Thymus (tissue), 11 donors: ENCODE results near the gene ZNF296. TPM values are rescaled to one million over a fixed set of nuclear protein-coding genes. Genes with fewer than 3 reads are reported as not detected.
A peak's percentile ranks its signal among the peaks of the same experiment; 100 is the strongest.
"Not testable (repeated sequence)": the region's sequence is repeated elsewhere in the genome, so short reads cannot be mapped to it uniquely, and the experiment has no call there.

ENCODE experiments used
- DNase-seq, 9 donors: peaks; one replicate each; pipeline ENCODE4 v3.0.0-alpha.2; 2013; ENCODE audit warnings: low spot score in 9 of 9, low read depth in 6 of 9, missing footprints in 1 of 9
- H3K27ac ChIP-seq, 2 donors: one replicate each; pipeline ENCODE4 v1.5.1; 2013; ENCODE audit warnings: control low read depth in 1 of 2, low read depth in 1 of 2, low read length in 1 of 2, mild to moderate bottlenecking in 1 of 2, moderate library complexity in 1 of 2
- H3K27me3 ChIP-seq, 2 donors: one replicate each; pipeline ENCODE4 v1.5.1; 2013; ENCODE audit warnings: low read length in 1 of 2; ENCODE audit not compliant: control insufficient read depth in 2 of 2, insufficient read depth in 1 of 2
- H3K36me3 ChIP-seq, 2 donors: one replicate each; pipeline ENCODE4 v1.5.1; 2013; ENCODE audit warnings: low read length in 1 of 2, mild to moderate bottlenecking in 1 of 2, moderate library complexity in 1 of 2; ENCODE audit not compliant: control insufficient read depth in 2 of 2, insufficient read depth in 2 of 2
- H3K4me1 ChIP-seq, 2 donors: one replicate each; pipeline ENCODE4 v1.5.1; 2013; ENCODE audit warnings: low read length in 2 of 2; ENCODE audit not compliant: control insufficient read depth in 2 of 2, insufficient read depth in 2 of 2
- H3K4me3 ChIP-seq, 2 donors: one replicate each; pipeline ENCODE4 v1.5.1; 2013; ENCODE audit warnings: low read length in 2 of 2, control low read depth in 1 of 2, mild to moderate bottlenecking in 1 of 2
- H3K9me3 ChIP-seq, 2 donors: one replicate each; pipeline ENCODE4 v1.5.1; 2013; ENCODE audit warnings: low read length in 1 of 2, mild to moderate bottlenecking in 1 of 2; ENCODE audit not compliant: control insufficient read depth in 2 of 2, insufficient read depth in 1 of 2
- WGBS: extraction: QIAGEN DNeasy Blood & Tissue Kit; methylation state at CpG from one replicate; pipeline ENCODE4 v1.1.7; 2013; 5-methylcytosine and 5-hydroxymethylcytosine counted together
- polyA plus RNA-seq: library from polyadenylated mRNA; stranded (reverse); fragments of 200-250 nt; gene quantifications from one replicate; pipeline ENCODE4 v1.2.3, GENCODE V29; 2013
- total RNA-seq: library from RNA; stranded (reverse); fragments of 120-200 nt; gene quantifications from one replicate; pipeline ENCODE4 v1.2.4, GENCODE V29; 2013
- donor health status: healthy.

ZNF296 gene
- total and polyA plus RNA-seq, 2 donors: 0.19 to 2.9 TPM

GRCh38 chr19:45106363-45106762 lies 30.1 kb upstream of the ZNF296 start:
- peaks cover 26 to 44% of the 10 kb centered on the region in 2 donors for H3K4me1 ChIP-seq
- not testable (repeated sequence) for H3K27me3 ChIP-seq, H3K4me3 ChIP-seq, H3K27ac ChIP-seq, H3K9me3 ChIP-seq, DNase-seq, H3K36me3 ChIP-seq
- 98% methylated on average over 11 of the region's 11 CpGs for WGBS

- H3K27me3 ChIP-seq: no peaks in the 10 kb centered on the region
- no peak overlapping the region for H3K4me3 ChIP-seq
- peaks cover 28 to 50% of the 10 kb centered on the region in 2 donors for H3K4me1 ChIP-seq
- peaks cover 0 to 7% of the 10 kb centered on the region in 2 donors for H3K36me3 ChIP-seq
- 40% methylated on average over 16 of the region's 16 CpGs for WGBS
- peak in 1 of 9 donors; percentile 41 for DNase-seq
- peak overlapping the region in 1 of 2 donors; percentile 11 for H3K27ac ChIP-seq
- H3K9me3 ChIP-seq: no peaks in the 10 kb centered on the region
These were observed 28.5 kb upstream of the ZNF296 start for GRCh38 chr19:45104658-45105349.

- no peaks in the 10 kb centered on the region for H3K9me3 ChIP-seq
- H3K27ac ChIP-seq: peak overlapping the region; percentile 74 to 80
- peak overlapping the region; percentile 20 to 36 for H3K4me3 ChIP-seq
- peaks cover 0 to 18% of the 10 kb centered on the region in 2 donors for H3K36me3 ChIP-seq
- 68% methylated on average over 26 of the region's 26 CpGs for WGBS
- no peak for DNase-seq
- H3K27me3 ChIP-seq: no peaks in the 10 kb centered on the region
- peaks cover 34 to 60% of the 10 kb centered on the region in 2 donors for H3K4me1 ChIP-seq
These were observed 27.4 kb upstream of the ZNF296 start for GRCh38 chr19:45103508-45104319.

GRCh38 chr19:45103156-45103507 lies 26.9 kb upstream of the ZNF296 start:
- Histone ChIP-seq H3K4me3 (peak overlapping the region; percentile 20 to 36), H3K9me3 (no peaks in the 10 kb centered on the region), H3K36me3 (peaks cover 0 to 20% of the 10 kb centered on the region in 2 donors), H3K27me3 (no peaks in the 10 kb centered on the region), H3K4me1 (peaks cover 39 to 66% of the 10 kb centered on the region in 2 donors), H3K27ac (peak overlapping the region; percentile 74 to 80)
- WGBS: 26% methylated on average over 15 of the region's 15 CpGs
- DNase-seq: peak in 2 of 9 donors; percentile 46 to 75

GRCh38 chr19:45102481-45102880 lies 26.2 kb upstream of the ZNF296 start:
- Histone ChIP-seq H3K9me3 (no peaks in the 10 kb centered on the region), H3K4me3 (no peak overlapping the region), H3K4me1 (peaks cover 44 to 72% of the 10 kb centered on the region in 2 donors), H3K27me3 (no peaks in the 10 kb centered on the region), H3K27ac (peak overlapping the region; percentile 0 to 38), H3K36me3 (peaks cover 0 to 20% of the 10 kb centered on the region in 2 donors)
- 95% methylated on average over 7 of the region's 7 CpGs for WGBS
- DNase-seq: no peak

GRCh38 chr19:45101806-45102205 lies 25.5 kb upstream of the ZNF296 start:
- 97% methylated on average over 8 of the region's 8 CpGs for WGBS

GRCh38 chr19:45100846-45101252 lies 24.6 kb upstream of the ZNF296 start:
- no peak overlapping the region for H3K27ac ChIP-seq
- peaks cover 7 to 25% of the 10 kb centered on the region in 2 donors for H3K36me3 ChIP-seq
- H3K9me3 ChIP-seq: no peaks in the 10 kb centered on the region
- peaks cover 47 to 81% of the 10 kb centered on the region in 2 donors for H3K4me1 ChIP-seq
- no peaks in the 10 kb centered on the region for H3K27me3 ChIP-seq
- H3K4me3 ChIP-seq: no peak overlapping the region
- DNase-seq: no peak
- 96% methylated on average over 8 of the region's 8 CpGs for WGBS

More at GRCh38 chr19:45101806-45102205, 25.5 kb upstream of the ZNF296 start:
- no peak for DNase-seq
- Histone ChIP-seq H3K36me3 (peaks cover 0 to 22% of the 10 kb centered on the region in 2 donors), H3K4me1 (peaks cover 44 to 75% of the 10 kb centered on the region in 2 donors), H3K27ac (no peak overlapping the region), H3K9me3 (no peaks in the 10 kb centered on the region), H3K4me3 (no peak overlapping the region), H3K27me3 (no peaks in the 10 kb centered on the region)

GRCh38 chr19:45100201-45100600 lies 23.9 kb upstream of the ZNF296 start:
- peaks cover 9 to 25% of the 10 kb centered on the region in 2 donors for H3K36me3 ChIP-seq
- DNase-seq: no peak
- no peaks in the 10 kb centered on the region for H3K9me3 ChIP-seq
- H3K4me3 ChIP-seq: no peak overlapping the region
- H3K27me3 ChIP-seq: no peaks in the 10 kb centered on the region
- 99% methylated on average over 3 of the region's 3 CpGs for WGBS
- peaks cover 48 to 82% of the 10 kb centered on the region in 2 donors for H3K4me1 ChIP-seq
- H3K27ac ChIP-seq: no peak overlapping the region
